A172 (cell line): ENCODE measurements around the gene SLC25A42. TPM values are rescaled to one million over a fixed set of nuclear protein-coding genes. Genes with fewer than 3 reads are reported as not detected.

ENCODE experiments used
- DNase-seq: peaks from one replicate; pipeline ENCODE4 v3.0.0-alpha.2; 2015; ENCODE audit warnings: low spot score
- total RNA-seq: library from RNA; depleted of rRNA; stranded (reverse); fragments of >200 nt; shearing (Covaris generic); gene quantifications from 2 replicates; pipeline ENCODE4 v1.2.3, GENCODE V29; 2014; rRNA removed

Gene SLC25A42
- total RNA-seq, 1 experiment from 2014 or later = 5.0 TPM

GRCh38 chr19:19162495-19162894 is 98.7 kb downstream of the SLC25A42 start:
- no peak for DNase-seq

Other genes with a start within 250 kb of the SLC25A42 start
- gene UPF1, start 232.0 kb upstream of the SLC25A42 start, total RNA-seq = 40.3 and 56.4 TPM in 2 replicates
- 3.1 and 5.3 TPM in 2 replicates for gene CERS1, start 167.8 kb upstream of the SLC25A42 start, total RNA-seq
- 429 and 452 TPM in 2 replicates for gene COPE, start 144.6 kb upstream of the SLC25A42 start, total RNA-seq
- gene DDX49, start 144.3 kb upstream of the SLC25A42 start, total RNA-seq = 65.7 and 73.6 TPM in 2 replicates
- gene HOMER3, start 122.8 kb upstream of the SLC25A42 start, total RNA-seq = 104 and 143 TPM in 2 replicates
- 47.7 and 48.9 TPM in 2 replicates for gene SUGP2, start 30.5 kb upstream of the SLC25A42 start, total RNA-seq
- 77.1 and 79.5 TPM in 2 replicates for gene ARMC6, start 30.4 kb upstream of the SLC25A42 start, total RNA-seq
- 29.1 and 31.5 TPM in 2 replicates for gene TMEM161A, start 74.5 kb downstream of the SLC25A42 start, total RNA-seq
- not detected in 2 replicates for gene MEF2B, start 106.3 kb downstream of the SLC25A42 start, total RNA-seq
- gene BORCS8, start 128.2 kb downstream of the SLC25A42 start, total RNA-seq = 22.0 and 25.6 TPM in 2 replicates
- gene RFXANK, start 128.3 kb downstream of the SLC25A42 start, total RNA-seq = 122 TPM in 2 replicates
- gene NR2C2AP, start 139.4 kb downstream of the SLC25A42 start, total RNA-seq = 30.3 and 30.6 TPM in 2 replicates
- not detected in 2 replicates for gene NCAN, start 148.0 kb downstream of the SLC25A42 start, total RNA-seq
- gene TM6SF2, start 209.3 kb downstream of the SLC25A42 start, total RNA-seq = not detected in 2 replicates